ENCODE data around the gene ZNRF2.
"Not testable (repeated sequence)": the region's sequence is repeated elsewhere in the genome, so short reads cannot be mapped to it uniquely, and the experiment has no call there.

The ZNRF2 gene

GRCh38 chr7:30363778-30364563, 79.6 kb downstream of the ZNRF2 start:
- no peak for DNase-seq

- DNase-seq: no peak
Measured at GRCh38 chr7:30364773-30365172, 80.4 kb downstream of the ZNRF2 start.

GRCh38 chr7:30365621-30366020, 81.2 kb downstream of the ZNRF2 start:
- DNase-seq: no peak

GRCh38 chr7:30366606-30367005, 82.2 kb downstream of the ZNRF2 start:
- no peak for DNase-seq

GRCh38 chr7:30367561-30367960, 83.2 kb downstream of the ZNRF2 start:
- DNase-seq: no peak

- no peak for DNase-seq
Measured at GRCh38 chr7:30369879-30370278, 85.5 kb downstream of the ZNRF2 start.

- DNase-seq: no peak
Measured at GRCh38 chr7:30371321-30371720, 86.9 kb downstream of the ZNRF2 start.

GRCh38 chr7:30378275-30378674, 93.9 kb downstream of the ZNRF2 start:
- no peak for DNase-seq

- DNase-seq: no peak
Measured at GRCh38 chr7:30379131-30379530, 94.7 kb downstream of the ZNRF2 start.

- no peak for DNase-seq
Measured at GRCh38 chr7:30379741-30380140, 95.3 kb downstream of the ZNRF2 start.

- DNase-seq: no peak
Measured at GRCh38 chr7:30380294-30380693, 95.9 kb downstream of the ZNRF2 start.

GRCh38 chr7:30380824-30381223, 96.4 kb downstream of the ZNRF2 start:
- not testable (repeated sequence) for DNase-seq

GRCh38 chr7:30382607-30383006, 98.2 kb downstream of the ZNRF2 start:
- DNase-seq: no peak

GRCh38 chr7:30389791-30390190, 105.4 kb downstream of the ZNRF2 start:
- no peak for DNase-seq

- no peak for DNase-seq
Measured at GRCh38 chr7:30390736-30391636, 106.6 kb downstream of the ZNRF2 start.

GRCh38 chr7:30391806-30392205, 107.4 kb downstream of the ZNRF2 start:
- DNase-seq: no peak

GRCh38 chr7:30395676-30396075, 111.3 kb downstream of the ZNRF2 start:
- DNase-seq: no peak

GRCh38 chr7:30396389-30396788, 112.0 kb downstream of the ZNRF2 start:
- DNase-seq: no peak

GRCh38 chr7:30403477-30403876, 119.1 kb downstream of the ZNRF2 start:
- DNase-seq: no peak

- no peak for DNase-seq
Measured at GRCh38 chr7:30405179-30405578, 120.8 kb downstream of the ZNRF2 start.

GRCh38 chr7:30406664-30407425, 122.4 kb downstream of the ZNRF2 start:
- DNase-seq: no peak

- no peak for DNase-seq
Measured at GRCh38 chr7:30411173-30411572, 126.8 kb downstream of the ZNRF2 start.

GRCh38 chr7:30411897-30412296, 127.5 kb downstream of the ZNRF2 start:
- no peak for DNase-seq

All from right hindlimb (tissue), 1 donor.